ENCODE results near the gene LPIN1.

The LPIN1 gene

GRCh38 chr2:11872247-11872947, 126.0 kb downstream of the LPIN1 start:
- H3K4me3 ChIP-seq (ENCODE audit: low read length): no peak overlapping the region
- no peaks in the 10 kb centered on the region for H3K4me1 ChIP-seq (ENCODE audit: control insufficient read depth, insufficient read depth, low read length)
- no CpG with 5 or more reads among the region's 5 CpGs for WGBS (ENCODE audit: insufficient coverage, insufficient read length)

GRCh38 chr2:11872948-11873269, 126.5 kb downstream of the LPIN1 start:
- no peaks in the 10 kb centered on the region for H3K9me3 ChIP-seq (ENCODE audit: control insufficient read depth, insufficient read depth, low read length)
- H3K27me3 ChIP-seq (ENCODE audit: control insufficient read depth, insufficient read depth, low read length): no peaks in the 10 kb centered on the region
- no peak overlapping the region for H3K27ac ChIP-seq (ENCODE audit: low read length)
- H3K4me1 ChIP-seq (ENCODE audit: control insufficient read depth, insufficient read depth, low read length): no peaks in the 10 kb centered on the region
- no CpG with 5 or more reads among the region's 2 CpGs for WGBS (ENCODE audit: insufficient coverage, insufficient read length)
- H3K36me3 ChIP-seq (ENCODE audit: control insufficient read depth, insufficient read depth, low read length): no peaks in the 10 kb centered on the region
- no peak for DNase-seq (ENCODE audit: low read depth, low spot score)
- no peak overlapping the region for H3K4me3 ChIP-seq (ENCODE audit: low read length)

More at GRCh38 chr2:11872247-11872947, 126.0 kb downstream of the LPIN1 start:
- H3K36me3 ChIP-seq (ENCODE audit: control insufficient read depth, insufficient read depth, low read length): no peaks in the 10 kb centered on the region
- H3K27me3 ChIP-seq (ENCODE audit: control insufficient read depth, insufficient read depth, low read length): no peaks in the 10 kb centered on the region
- DNase-seq (ENCODE audit: low read depth, low spot score): no peak
- H3K9me3 ChIP-seq (ENCODE audit: control insufficient read depth, insufficient read depth, low read length): no peaks in the 10 kb centered on the region
- no peak overlapping the region for H3K27ac ChIP-seq (ENCODE audit: low read length)

- DNase-seq (ENCODE audit: low read depth, low spot score): no peak
- no peak overlapping the region for H3K4me3 ChIP-seq (ENCODE audit: low read length)
- H3K4me1 ChIP-seq (ENCODE audit: control insufficient read depth, insufficient read depth, low read length): no peaks in the 10 kb centered on the region
- H3K36me3 ChIP-seq (ENCODE audit: control insufficient read depth, insufficient read depth, low read length): no peaks in the 10 kb centered on the region
- no peak overlapping the region for H3K27ac ChIP-seq (ENCODE audit: low read length)
- H3K9me3 ChIP-seq (ENCODE audit: control insufficient read depth, insufficient read depth, low read length): no peaks in the 10 kb centered on the region
- H3K27me3 ChIP-seq (ENCODE audit: control insufficient read depth, insufficient read depth, low read length): no peaks in the 10 kb centered on the region
- WGBS (ENCODE audit: insufficient coverage, insufficient read length): no CpG with 5 or more reads among the region's 11 CpGs
Measured at GRCh38 chr2:11873356-11874154, 127.1 kb downstream of the LPIN1 start.

GRCh38 chr2:11874861-11875260, 128.4 kb downstream of the LPIN1 start:
- no peak overlapping the region for H3K4me3 ChIP-seq (ENCODE audit: low read length)

GRCh38 chr2:11875481-11875880, 129.0 kb downstream of the LPIN1 start:
- no peaks in the 10 kb centered on the region for H3K27me3 ChIP-seq (ENCODE audit: control insufficient read depth, insufficient read depth, low read length)
- no peaks in the 10 kb centered on the region for H3K9me3 ChIP-seq (ENCODE audit: control insufficient read depth, insufficient read depth, low read length)
- H3K27ac ChIP-seq (ENCODE audit: low read length): no peak overlapping the region
- no peak for DNase-seq (ENCODE audit: low read depth, low spot score)
- H3K4me3 ChIP-seq (ENCODE audit: low read length): no peak overlapping the region
- no peaks in the 10 kb centered on the region for H3K36me3 ChIP-seq (ENCODE audit: control insufficient read depth, insufficient read depth, low read length)
- H3K4me1 ChIP-seq (ENCODE audit: control insufficient read depth, insufficient read depth, low read length): no peaks in the 10 kb centered on the region
- no CpG with 5 or more reads among the region's 2 CpGs for WGBS (ENCODE audit: insufficient coverage, insufficient read length)

More at GRCh38 chr2:11874861-11875260, 128.4 kb downstream of the LPIN1 start:
- no peaks in the 10 kb centered on the region for H3K27me3 ChIP-seq (ENCODE audit: control insufficient read depth, insufficient read depth, low read length)
- H3K4me1 ChIP-seq (ENCODE audit: control insufficient read depth, insufficient read depth, low read length): no peaks in the 10 kb centered on the region
- H3K9me3 ChIP-seq (ENCODE audit: control insufficient read depth, insufficient read depth, low read length): no peaks in the 10 kb centered on the region
- DNase-seq (ENCODE audit: low read depth, low spot score): no peak
- no peak overlapping the region for H3K27ac ChIP-seq (ENCODE audit: low read length)
- no peaks in the 10 kb centered on the region for H3K36me3 ChIP-seq (ENCODE audit: control insufficient read depth, insufficient read depth, low read length)
- 100% methylated on average over 4 of the region's 15 CpGs for WGBS (ENCODE audit: insufficient coverage, insufficient read length)

- no peak for DNase-seq (ENCODE audit: low read depth, low spot score)
- H3K4me1 ChIP-seq (ENCODE audit: control insufficient read depth, insufficient read depth, low read length): no peaks in the 10 kb centered on the region
Measured at GRCh38 chr2:11876436-11876835, 130.0 kb downstream of the LPIN1 start.

GRCh38 chr2:11876889-11877288, 130.5 kb downstream of the LPIN1 start:
- Histone ChIP-seq H3K27ac (ENCODE audit: low read length) (no peak overlapping the region), H3K4me1 (ENCODE audit: control insufficient read depth, insufficient read depth, low read length) (no peaks in the 10 kb centered on the region), H3K9me3 (ENCODE audit: control insufficient read depth, insufficient read depth, low read length) (no peaks in the 10 kb centered on the region), H3K27me3 (ENCODE audit: control insufficient read depth, insufficient read depth, low read length) (no peaks in the 10 kb centered on the region), H3K36me3 (ENCODE audit: control insufficient read depth, insufficient read depth, low read length) (no peaks in the 10 kb centered on the region), H3K4me3 (ENCODE audit: low read length) (no peak overlapping the region)
- no peak for DNase-seq (ENCODE audit: low read depth, low spot score)
- WGBS (ENCODE audit: insufficient coverage, insufficient read length): no CpG with 5 or more reads among the region's 5 CpGs

More at GRCh38 chr2:11876436-11876835, 130.0 kb downstream of the LPIN1 start:
- Histone ChIP-seq H3K27ac (ENCODE audit: low read length) (no peak overlapping the region), H3K36me3 (ENCODE audit: control insufficient read depth, insufficient read depth, low read length) (no peaks in the 10 kb centered on the region), H3K27me3 (ENCODE audit: control insufficient read depth, insufficient read depth, low read length) (no peaks in the 10 kb centered on the region), H3K4me3 (ENCODE audit: low read length) (no peak overlapping the region), H3K9me3 (ENCODE audit: control insufficient read depth, insufficient read depth, low read length) (no peaks in the 10 kb centered on the region)
- WGBS (ENCODE audit: insufficient coverage, insufficient read length): no CpG with 5 or more reads among the region's 6 CpGs

All from iPS DF 6.9 (cell line).